HEK293 (cell line): Measurements from ENCODE around the gene TTC31.

Experiments
- CTCF ChIA-PET: fragments of 350-600 bp; formaldehyde crosslinking; extraction: SDS; loops from one replicate; lab custom pipeline; 2021; ENCODE audit warnings: antibody characterized with exemption; lab: Yijun Ruan, JAX
- POLR2A ChIA-PET: fragments of 300-600 bp; formaldehyde crosslinking; extraction: SDS; loops from one replicate; lab custom pipeline; 2020; ENCODE audit warnings: antibody characterized with exemption, inconsistent platforms; lab: Yijun Ruan, JAX
- H3K27ac ChIP-seq: fragments of 200-500 bp; sonication (Bioruptor generic); 2 replicates; pipeline ENCODE4 v1.5.1; 2014; ENCODE audit warnings: low read depth, low read length, control low read depth, inconsistent platforms; ENCODE audit errors: extremely low read depth
- H3K36me3 ChIP-seq, 2 experiments: fragments of 200-500 bp in 1 of 2; sonication (Bioruptor generic) in 1 of 2; 1 replicate in 1 of 2; 2 replicates in 1 of 2; pipeline ENCODE4 v1.5.1; 2014 to 2017; ENCODE audit warnings: inconsistent platforms in 2 of 2, low read length in 2 of 2; ENCODE audit not compliant: control insufficient read depth in 2 of 2, insufficient read depth in 1 of 2
- H3K4me1 ChIP-seq: fragments of 200-500 bp; sonication (Bioruptor generic); 2 replicates; pipeline ENCODE4 v1.5.1; 2014; ENCODE audit warnings: mild to moderate bottlenecking, low read length, inconsistent platforms; ENCODE audit not compliant: control insufficient read depth, insufficient read depth
- H3K4me3 ChIP-seq: 2 replicates; pipeline ENCODE4 v1.5.1; 2011; ENCODE audit warnings: low read depth, mild to moderate bottlenecking, control low read depth, low read length, moderate library complexity
- H3K9me3 ChIP-seq: fragments of 200-500 bp; sonication (Bioruptor generic); 2 replicates; pipeline ENCODE4 v1.5.1; 2014; ENCODE audit warnings: low read depth, low read length, inconsistent platforms; ENCODE audit not compliant: control insufficient read depth, insufficient read depth
- INSM2 ChIP-seq: fragments of 450-650 bp; formaldehyde crosslinking; IDR thresholded peaks from 2 replicates; pipeline ENCODE4 v1.5.1; 2016; ENCODE audit warnings: missing biosample characterization, missing genetic modification characterization
- TRIM28 ChIP-seq: IDR thresholded peaks from 2 replicates; pipeline ENCODE4 v1.6.1; 2011; ENCODE audit warnings: low read length, control low read depth, borderline replicate concordance
- ZBTB10 ChIP-seq: fragments of 450-650 bp; formaldehyde crosslinking; IDR thresholded peaks from 2 replicates; pipeline ENCODE4 v1.5.1; 2016; ENCODE audit warnings: missing biosample characterization, missing genetic modification characterization
- ZBTB48 ChIP-seq: fragments of 450-650 bp; formaldehyde crosslinking; IDR thresholded peaks from 2 replicates; pipeline ENCODE4 v1.5.1; 2016; ENCODE audit warnings: missing biosample characterization, missing genetic modification characterization
- ZBTB7A ChIP-seq: fragments of 450-650 bp; formaldehyde crosslinking; IDR thresholded peaks from 2 replicates; pipeline ENCODE4 v1.5.1; 2016; ENCODE audit warnings: low read depth, missing biosample characterization, missing genetic modification characterization
- ZIC2 ChIP-seq: fragments of 450-650 bp; formaldehyde crosslinking; IDR thresholded peaks from 2 replicates; pipeline ENCODE4 v1.5.1; 2016; ENCODE audit warnings: missing biosample characterization, missing genetic modification characterization
- ZNF121 ChIP-seq: fragments of 450-650 bp; formaldehyde crosslinking; IDR thresholded peaks from 2 replicates; pipeline ENCODE4 v1.5.1; 2016; ENCODE audit warnings: missing biosample characterization, missing genetic modification characterization
- ZNF184 ChIP-seq: fragments of 450-650 bp; IDR thresholded peaks from 2 replicates; pipeline ENCODE4 v1.5.1; 2018; ENCODE audit warnings: missing biosample characterization, mild to moderate bottlenecking, missing genetic modification characterization
- ZNF211 ChIP-seq: fragments of 450-650 bp; formaldehyde crosslinking; IDR thresholded peaks from 2 replicates; pipeline ENCODE4 v1.5.1; 2016; ENCODE audit warnings: low read depth, missing biosample characterization, missing genetic modification characterization
- ZNF302 ChIP-seq: fragments of 450-650 bp; formaldehyde crosslinking; IDR thresholded peaks from 2 replicates; pipeline ENCODE4 v1.5.1; 2016; ENCODE audit warnings: missing biosample characterization, missing genetic modification characterization, low read depth
- ZNF366 ChIP-seq: fragments of 450-650 bp; formaldehyde crosslinking; conservative IDR thresholded peaks from 2 replicates; pipeline ENCODE4 v1.5.1; 2016; ENCODE audit warnings: missing biosample characterization, missing genetic modification characterization
- ZNF473 ChIP-seq: fragments of 450-650 bp; formaldehyde crosslinking; IDR thresholded peaks from 2 replicates; pipeline ENCODE4 v1.5.1; 2017; ENCODE audit warnings: missing biosample characterization, missing genetic modification characterization
- ZNF560 ChIP-seq: fragments of 450-650 bp; formaldehyde crosslinking; IDR thresholded peaks from 2 replicates; pipeline ENCODE4 v1.5.1; 2017; ENCODE audit warnings: missing biosample characterization, missing genetic modification characterization, borderline replicate concordance
- TF ChIP-seq, protein P1 (sequence below): fragments of 450-650 bp; formaldehyde crosslinking; optimal IDR thresholded peaks from 2 replicates; pipeline ENCODE3; 2016; ENCODE audit warnings: missing biosample characterization, mild to moderate bottlenecking, missing genetic modification characterization
- TF ChIP-seq, protein P2 (sequence below): fragments of 450-650 bp; formaldehyde crosslinking; IDR thresholded peaks from 2 replicates; pipeline ENCODE4 v1.5.1; 2016; ENCODE audit warnings: missing biosample characterization, missing genetic modification characterization
- TF ChIP-seq, protein P3 (sequence below): fragments of 450-650 bp; formaldehyde crosslinking; IDR thresholded peaks from 2 replicates; pipeline ENCODE4 v1.5.1; 2016; ENCODE audit warnings: missing biosample characterization, missing genetic modification characterization

TTC31 gene

GRCh38 chr2:74474481-74474880 is 8.4 kb upstream of the TTC31 start:
- Histone ChIP-seq H3K36me3 (peaks cover 40 to 45% of the 10 kb centered on the region in 2 experiments), H3K9me3 (no peaks in the 10 kb centered on the region), H3K4me3 (no peak overlapping the region), H3K4me1 (0 out of 2 replicates have a peak, but pooled peaks cover 2% of the 10 kb centered on the region), H3K27ac (no peak overlapping the region)
- ChIA-PET CTCF (interaction anchor here (0.6 to 1.5 kb wide), 6 partner anchors 9 to 101 kb away, joined by 3 to 7 read pairs (median 3); no protein-coding TSS in a partner anchor), POLR2A (interaction anchor here (0.7 to 4.0 kb wide), 4 partner anchors 16 to 73 kb away, joined by 5 to 44 read pairs (median 8); partner anchors contain the start of genes DQX1 and WBP1)
- TF ChIP-seq ZIC2 (tag by site-specific recombination), result peak; percentile 25; the same call in 1 of the 2 replicates
- TF ChIP-seq ZNF184 (tag by site-specific recombination), result no peak

DNA sequence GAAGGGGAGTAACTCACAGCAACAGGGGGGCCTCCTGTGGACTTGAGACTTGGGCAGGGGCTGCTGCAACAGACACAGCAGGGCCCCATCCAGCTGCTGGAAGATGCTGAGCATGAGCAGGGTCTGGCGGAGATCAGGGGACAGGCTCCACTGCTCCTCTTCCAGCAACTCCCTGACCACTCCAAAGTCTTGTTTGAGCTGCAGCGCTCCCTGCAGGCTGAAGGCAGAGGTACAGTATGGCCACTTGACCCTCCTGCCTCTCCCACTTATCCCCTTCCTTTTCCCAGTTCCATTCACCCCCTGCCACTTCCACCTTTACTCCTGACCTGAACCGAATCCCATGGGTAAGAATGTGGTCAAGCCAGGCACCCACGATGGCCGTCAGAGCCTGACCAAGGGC is 8.0 kb upstream of the TTC31 start:
- 0 out of 2 replicates have a peak, but pooled peaks cover 2% of the 10 kb centered on the region for H3K4me1 ChIP-seq
- H3K27ac ChIP-seq, result no peak overlapping the region
- TF ChIP-seq ZNF211 (tag by site-specific recombination) (no peak), INSM2 (tag by site-specific recombination) (no peak), ZNF121 (tag by site-specific recombination) (no peak), TRIM28 (no peak), ZNF560 (tag by site-specific recombination) (no peak), ZBTB48 (no peak), ZNF473 (tag by site-specific recombination) (no peak), ZBTB10 (no peak), ZBTB7A (tag by site-specific recombination) (no peak), ZNF366 (tag by site-specific recombination) (no peak), ZNF302 (no peak)
- TF ChIP-seq, protein P1, sequence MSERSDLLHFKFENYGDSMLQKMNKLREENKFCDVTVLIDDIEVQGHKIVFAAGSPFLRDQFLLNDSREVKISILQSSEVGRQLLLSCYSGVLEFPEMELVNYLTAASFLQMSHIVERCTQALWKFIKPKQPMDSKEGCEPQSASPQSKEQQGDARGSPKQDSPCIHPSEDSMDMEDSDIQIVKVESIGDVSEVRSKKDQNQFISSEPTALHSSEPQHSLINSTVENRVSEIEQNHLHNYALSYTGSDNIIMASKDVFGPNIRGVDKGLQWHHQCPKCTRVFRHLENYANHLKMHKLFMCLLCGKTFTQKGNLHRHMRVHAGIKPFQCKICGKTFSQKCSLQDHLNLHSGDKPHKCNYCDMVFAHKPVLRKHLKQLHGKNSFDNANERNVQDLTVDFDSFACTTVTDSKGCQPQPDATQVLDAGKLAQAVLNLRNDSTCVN (tag by site-specific recombination), result no peak
- TF ChIP-seq, protein P2, sequence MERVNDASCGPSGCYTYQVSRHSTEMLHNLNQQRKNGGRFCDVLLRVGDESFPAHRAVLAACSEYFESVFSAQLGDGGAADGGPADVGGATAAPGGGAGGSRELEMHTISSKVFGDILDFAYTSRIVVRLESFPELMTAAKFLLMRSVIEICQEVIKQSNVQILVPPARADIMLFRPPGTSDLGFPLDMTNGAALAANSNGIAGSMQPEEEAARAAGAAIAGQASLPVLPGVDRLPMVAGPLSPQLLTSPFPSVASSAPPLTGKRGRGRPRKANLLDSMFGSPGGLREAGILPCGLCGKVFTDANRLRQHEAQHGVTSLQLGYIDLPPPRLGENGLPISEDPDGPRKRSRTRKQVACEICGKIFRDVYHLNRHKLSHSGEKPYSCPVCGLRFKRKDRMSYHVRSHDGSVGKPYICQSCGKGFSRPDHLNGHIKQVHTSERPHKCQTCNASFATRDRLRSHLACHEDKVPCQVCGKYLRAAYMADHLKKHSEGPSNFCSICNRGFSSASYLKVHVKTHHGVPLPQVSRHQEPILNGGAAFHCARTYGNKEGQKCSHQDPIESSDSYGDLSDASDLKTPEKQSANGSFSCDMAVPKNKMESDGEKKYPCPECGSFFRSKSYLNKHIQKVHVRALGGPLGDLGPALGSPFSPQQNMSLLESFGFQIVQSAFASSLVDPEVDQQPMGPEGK (tag by site-specific recombination), result no peak
- TF ChIP-seq, protein P3, sequence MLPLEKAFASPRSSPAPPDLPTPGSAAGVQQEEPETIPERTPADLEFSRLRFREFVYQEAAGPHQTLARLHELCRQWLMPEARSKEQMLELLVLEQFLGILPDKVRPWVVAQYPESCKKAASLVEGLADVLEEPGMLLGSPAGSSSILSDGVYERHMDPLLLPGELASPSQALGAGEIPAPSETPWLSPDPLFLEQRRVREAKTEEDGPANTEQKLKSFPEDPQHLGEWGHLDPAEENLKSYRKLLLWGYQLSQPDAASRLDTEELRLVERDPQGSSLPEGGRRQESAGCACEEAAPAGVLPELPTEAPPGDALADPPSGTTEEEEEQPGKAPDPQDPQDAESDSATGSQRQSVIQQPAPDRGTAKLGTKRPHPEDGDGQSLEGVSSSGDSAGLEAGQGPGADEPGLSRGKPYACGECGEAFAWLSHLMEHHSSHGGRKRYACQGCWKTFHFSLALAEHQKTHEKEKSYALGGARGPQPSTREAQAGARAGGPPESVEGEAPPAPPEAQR (tag by site-specific recombination), result no peak
- no peaks in the 10 kb centered on the region for H3K9me3 ChIP-seq
- POLR2A ChIA-PET, result interaction anchor here (0.9 kb wide), 1 partner anchor 51 kb away, joined by 9 read pairs; the partner anchor contains the start of gene DQX1
- H3K4me3 ChIP-seq, result no peak overlapping the region
- CTCF ChIA-PET, result interaction anchor here (0.8 to 1.5 kb wide), 5 partner anchors 8 to 171 kb away, joined by 3 to 7 read pairs (median 3); no protein-coding TSS in a partner anchor
- H3K36me3 ChIP-seq, result peaks cover 44 to 49% of the 10 kb centered on the region in 2 experiments
